GM12878 (cell line): ENCODE measurements around the gene FCER1G. TPM values are rescaled to one million over a fixed set of nuclear protein-coding genes. Genes with fewer than 3 reads are reported as not detected.

Source experiments
- ATAC-seq: fragments of 200-7000 bp; cut with Tn5 transposase; 3 replicates; pipeline ENCODE4 v1.9.1; 2020; ENCODE audit warnings: mild to moderate bottlenecking, moderate library complexity
- BruUV-seq: library from RNA; stranded (reverse); fragments of 400-500 nt; replicated peaks from 2 replicates; lab custom pipeline; 2021; lab: Mats Ljungman, UMichigan
- CTCF ChIA-PET: fragments of 300-600 bp; sonication (Branson Sonifier 250); formaldehyde crosslinking; extraction: SDS; loops from one replicate; lab custom pipeline; 2021; ENCODE audit warnings: inconsistent platforms; lab: Yijun Ruan, JAX
- POLR2A ChIA-PET: fragments of 350-600 bp; formaldehyde crosslinking; extraction: SDS; loops from one replicate; lab custom pipeline; 2021; ENCODE audit warnings: inconsistent platforms; lab: Charles Lee
- RAD21 ChIA-PET: fragments of 300-600 bp; sonication (Branson Sonifier 250); formaldehyde crosslinking; loops from one replicate; lab custom pipeline; 2023; ENCODE audit warnings: antibody characterized with exemption; ENCODE audit not compliant: unreplicated experiment; lab: Charles Lee
- SMC1A ChIA-PET: fragments of 300-600 bp; sonication (Branson Sonifier 250); formaldehyde crosslinking; loops from one replicate; lab custom pipeline; 2023; ENCODE audit not compliant: unreplicated experiment, uncharacterized antibody; lab: Charles Lee
- DNase-seq: peaks from one replicate; pipeline ENCODE4 v3.0.0-alpha.2; 2011; ENCODE audit warnings: low read depth, low spot score
- FAIRE-seq: peaks from 3 replicates; lab custom pipeline; 2011; peaks lifted over from hg19 to GRCh38; lab: Jason Lieb, UNC
- H2AFZ ChIP-seq: 2 replicates; pipeline ENCODE4 v1.6.0; 2011; ENCODE audit warnings: low read depth, low read length, control low read depth; ENCODE audit not compliant: control insufficient read depth
- H3K27ac ChIP-seq: 2 replicates; pipeline ENCODE4 v1.5.1; 2011; ENCODE audit warnings: control low read depth; ENCODE audit not compliant: control insufficient read depth, insufficient read depth
- H3K27me3 ChIP-seq, 2 experiments: replicated peaks in 1 of 2; 2 replicates each; pipeline versions ENCODE4 v1.6.0 to v1.6.1; 2011; ENCODE audit warnings: low read length in 1 of 2; ENCODE audit not compliant: control insufficient read depth in 2 of 2, insufficient read depth in 2 of 2
- H3K36me3 ChIP-seq, 2 experiments: 2 replicates each; pipeline ENCODE4 v1.5.1; 2011; ENCODE audit warnings: low read length in 1 of 2; ENCODE audit not compliant: control insufficient read depth in 2 of 2, insufficient read depth in 2 of 2
- H3K4me1 ChIP-seq: 2 replicates; pipeline ENCODE4 v1.6.1; 2011; ENCODE audit warnings: mild to moderate bottlenecking, low read length, moderate library complexity, mixed read lengths; ENCODE audit not compliant: control insufficient read depth, insufficient read depth
- H3K4me2 ChIP-seq: 2 replicates; pipeline ENCODE4 v1.6.0; 2011; ENCODE audit warnings: control low read depth; ENCODE audit not compliant: control insufficient read depth, insufficient read depth
- H3K4me3 ChIP-seq: fragments of 200-600 bp; sonication (generic); 2 replicates; pipeline ENCODE4 v1.5.1; 2016
- H3K79me2 ChIP-seq: 2 replicates; pipeline ENCODE4 v1.6.0; 2011; ENCODE audit warnings: low read length; ENCODE audit not compliant: control insufficient read depth, insufficient read depth
- H3K9ac ChIP-seq: 2 replicates; pipeline ENCODE4 v1.8.0; 2011; ENCODE audit warnings: low read length, control low read depth, mixed read lengths; ENCODE audit not compliant: control insufficient read depth, insufficient read depth
- H3K9me3 ChIP-seq: replicated peaks from 3 replicates; pipeline ENCODE4 v1.5.1; 2011; ENCODE audit warnings: mild to moderate bottlenecking, low read length; ENCODE audit not compliant: control insufficient read depth, insufficient read depth
- H4K20me1 ChIP-seq: 2 replicates; pipeline ENCODE4 v1.6.0; 2011; ENCODE audit not compliant: control insufficient read depth, insufficient read depth
- CEBPB ChIP-seq, 2 experiments: fragments of 150-350 bp in 1 of 2; IDR thresholded peaks; 2 replicates each; pipeline ENCODE4 v1.6.1; 2012 to 2014; ENCODE audit warnings: low read depth in 2 of 2, low read length in 2 of 2, borderline replicate concordance in 1 of 2, inconsistent platforms in 1 of 2
- ESRRA ChIP-seq: IDR thresholded peaks from 2 replicates; pipeline ENCODE4 v1.6.1; 2012; ENCODE audit warnings: mild to moderate bottlenecking, low read length, improper control_type of control experiment
- FOS ChIP-seq: IDR thresholded peaks from 3 replicates; pipeline ENCODE4 v1.6.1; 2011; ENCODE audit warnings: borderline replicate concordance; ENCODE audit not compliant: insufficient read length; ENCODE audit errors: extremely low read depth
- HDGF ChIP-seq: fragments of 450-650 bp; IDR thresholded peaks from 2 replicates; pipeline ENCODE4 v1.6.1; 2016; ENCODE audit warnings: antibody characterized with exemption
- NFYA ChIP-seq: IDR thresholded peaks from 2 replicates; pipeline ENCODE4 v1.6.1; 2011; ENCODE audit warnings: low read depth, mild to moderate bottlenecking, low read length, improper control_type of control experiment, borderline replicate concordance
- PBX3 ChIP-seq: IDR thresholded peaks from 2 replicates; pipeline ENCODE4 v1.6.1; 2011; ENCODE audit warnings: mild to moderate bottlenecking, low read depth, low read length, moderate library complexity; ENCODE audit not compliant: insufficient replicate concordance
- POLR2A ChIP-seq: IDR thresholded peaks from 2 replicates; pipeline ENCODE4 v1.6.1; 2011; ENCODE audit warnings: low read depth, mild to moderate bottlenecking, low read length
- RFX5 ChIP-seq: IDR thresholded peaks from 2 replicates; pipeline ENCODE4 v1.6.1; 2011; ENCODE audit warnings: low read depth, low read length, improper control_type of control experiment
- SRF ChIP-seq, 2 experiments: IDR thresholded peaks; 2 replicates each; pipeline ENCODE4 v1.6.1; 2011; ENCODE audit warnings: low read depth in 2 of 2, low read length in 2 of 2, mild to moderate bottlenecking in 1 of 2, moderate library complexity in 1 of 2
- ZNF384 ChIP-seq: IDR thresholded peaks from 2 replicates; pipeline ENCODE4 v1.6.1; 2012; ENCODE audit warnings: low read depth, mild to moderate bottlenecking, low read length, improper control_type of control experiment, borderline replicate concordance
- ZNF622 ChIP-seq: fragments of 450-650 bp; IDR thresholded peaks from 2 replicates; pipeline ENCODE4 v1.6.1; 2017; ENCODE audit warnings: mild to moderate bottlenecking, inconsistent platforms
- WGBS: methylation state at CpG from one replicate; pipeline ENCODE4 v1.1.6; 2016; ENCODE audit warnings: low lambda C conversion rate; ENCODE audit not compliant: insufficient replicate concordance, insufficient coverage; ENCODE audit errors: missing lambda C conversion rate; 5-methylcytosine and 5-hydroxymethylcytosine counted together
- in situ Hi-C: fragments of 300-500 bp; cut with MboI; formaldehyde crosslinking; loops from 9 replicates; pipeline ENCODE4 v1.14.3; 2018; ENCODE audit warnings: mixed read lengths
- intact Hi-C: fragments of 100-400 bp; cut with micrococcal nuclease; formaldehyde crosslinking; loops from one replicate; pipeline ENCODE4 v1.14.2; 2022; ENCODE audit not compliant: unreplicated experiment
- polyA plus RNA-seq, 11 experiments: library from polyadenylated mRNA; depleted of rRNA in 4 of 11; unstranded in 6 of 11; stranded (reverse) in 5 of 11; fragments of >200 nt; fragmentation: Nextera tagmentation in 4 of 11; fragmentation: Illumina TruSeq in 1 of 11; extraction: Ambion mirVana in 4 of 11; extraction: Trizol in 1 of 11; gene quantifications; 1 replicate in 1 of 11; 2 replicates in 10 of 11; pipeline versions ENCODE4 v1.2.1 to v1.2.3, GENCODE V29; 2011 to 2016; ENCODE audit warnings: inconsistent platforms in 2 of 11, missing spikeins in 2 of 11, low read depth in 1 of 11
- total RNA-seq, 4 experiments: library from RNA; depleted of rRNA in 3 of 4; stranded (reverse); fragments of >200 nt in 3 of 4; fragmentation: Illumina TruSeq in 1 of 4; extraction: Trizol in 1 of 4; gene quantifications; 2 replicates each; pipeline versions ENCODE4 v1.2.1 to v1.2.3, GENCODE V29; 2013 to 2021
- TF ChIP-seq, protein P1 (sequence below): fragments of 450-650 bp; IDR thresholded peaks from 2 replicates; pipeline ENCODE4 v1.6.1; 2016; ENCODE audit warnings: mild to moderate bottlenecking
- TF ChIP-seq, protein P2 (sequence below): IDR thresholded peaks from 2 replicates; pipeline ENCODE4 v1.6.1; 2011; ENCODE audit warnings: borderline replicate concordance, low read depth, mild to moderate bottlenecking, moderate library complexity, low read length; ENCODE audit not compliant: insufficient read depth, poor library complexity, severe bottlenecking
- TF ChIP-seq, protein P3 (sequence below): fragments of 450-650 bp; IDR thresholded peaks from 2 replicates; pipeline ENCODE4 v1.6.1; 2017; ENCODE audit warnings: mild to moderate bottlenecking, low read depth, inconsistent platforms; ENCODE audit not compliant: poor library complexity, severe bottlenecking

FCER1G gene
- total and polyA plus RNA-seq, 10 of the 15 experiments (the other 5 are each of a cell fraction or from before 2014, with no cell fraction given), result 0.40 to 1.9 (median 0.89) TPM

DNA sequence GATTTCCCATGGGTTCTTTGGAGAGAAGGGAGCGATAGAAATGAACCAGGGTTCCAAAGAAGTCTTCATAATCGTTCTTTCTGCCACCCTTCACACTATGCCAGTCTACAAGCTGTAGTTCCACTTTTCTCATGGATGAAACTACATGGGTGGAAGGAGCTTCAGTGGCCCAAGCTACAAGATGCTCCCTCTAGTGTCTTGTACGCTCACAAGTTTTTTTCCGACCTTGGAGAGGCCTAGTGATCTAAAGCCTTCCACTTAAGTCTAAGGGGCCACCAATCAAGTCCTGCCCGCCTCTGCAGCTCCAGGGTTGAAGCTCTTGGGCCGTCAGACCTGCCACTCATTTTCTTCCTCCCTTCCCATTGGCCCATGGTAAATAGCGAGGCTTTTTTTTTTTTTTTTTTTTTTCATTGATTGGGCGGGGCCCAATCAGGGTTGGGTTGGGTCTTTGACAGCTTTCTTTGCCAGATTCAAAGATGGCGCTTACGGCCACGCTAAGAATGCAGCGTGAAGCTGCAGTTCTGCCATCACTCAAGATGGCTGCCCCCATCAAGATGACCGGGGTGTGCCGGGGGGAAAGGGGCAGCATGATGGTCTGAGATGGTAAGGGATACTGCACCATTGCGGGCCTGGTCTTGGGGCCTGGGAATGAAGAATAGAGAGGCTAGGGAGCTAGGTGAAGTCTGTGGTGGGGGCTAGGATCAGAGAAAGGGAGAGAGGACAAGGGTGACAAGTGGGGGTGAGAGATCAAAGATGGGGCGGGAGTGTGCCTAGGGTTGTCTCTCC is 10.6 kb downstream of the FCER1G start, which contains the start of gene TOMM40L:
TSS of gene TOMM40L (plus strand) at position 527 of the 786 bp plus-strand sequence. CDS start 430 bp downstream, outside the sequence.
- ChIA-PET CTCF (interaction anchor here (0.6 to 17.1 kb wide), 44 partner anchors 9 to 524 kb away, joined by 3 to 385 read pairs (median 4); partner anchors contain the start of genes ADAMTS4, B4GALT3, CFAP126 and DUSP12), SMC1A (interaction anchor here (0.6 to 6.3 kb wide), 36 partner anchors 9 to 825 kb away, joined by 3 to 72 read pairs (median 6); partner anchors contain the start of genes CFAP126, FCER1G, NDUFS2 and PPOX), POLR2A (interaction anchor here (0.6 to 1.6 kb wide), 21 partner anchors 15 to 268 kb away, joined by 3 to 22 read pairs (median 4); partner anchors contain the start of genes CFAP126, NDUFS2 and PPOX), RAD21 (interaction anchor here (0.7 to 5.0 kb wide), 36 partner anchors 9 to 1302 kb away, joined by 3 to 77 read pairs (median 7); partner anchors contain the start of genes ADAMTS4, B4GALT3, CFAP126 and DEDD)
- H3K4me1 ChIP-seq, result peaks cover 19% of the 10 kb centered on the region
- H3K4me3 ChIP-seq, result peak within 1 kb of the TSS; percentile 83
- peak within 1 kb of the TSS; percentile 77 for H3K9ac ChIP-seq
- no peaks in the 10 kb centered on the region for H3K27me3 ChIP-seq
- H2AFZ ChIP-seq, result peak within 1 kb of the TSS; percentile 98
- peak within 1 kb of the TSS; percentile 95 for H3K4me2 ChIP-seq
- peaks cover 3 to 4% of the 10 kb centered on the region in 2 experiments; a peak in 2 of 4 replicates for H3K36me3 ChIP-seq
- peak; percentile 94 for FAIRE-seq
- no TSS peak for BruUV-seq
- WGBS, result 6% methylated on average over 16 of the region's 16 CpGs
- DNase-seq, result peak; percentile 97
- H4K20me1 ChIP-seq, result no peaks in the 10 kb centered on the region
- peaks cover 10% of the 10 kb centered on the region for H3K79me2 ChIP-seq
- intact Hi-C loops, result loop anchor here (1.0 to 5.0 kb wide), 4 partner anchors 23 to 82 kb away; partner anchors contain the start of genes MPZ and NDUFS2
- H3K27ac ChIP-seq, result peak within 1 kb of the TSS; percentile 70
- H3K9me3 ChIP-seq, result no peaks in the 10 kb centered on the region
- ATAC-seq, result peak; percentile 96
- in situ Hi-C loops, result loop anchor here (5.0 kb wide), 2 partner anchors 67 to 157 kb away; no protein-coding TSS in a partner anchor
- TF ChIP-seq NFYA (peak; percentile 16), ZNF384 (peak; percentile 100), ZNF622 (no peak), HDGF (peak; percentile 62), FOS (peak; percentile 46), CEBPB (IDR thresholded peaks at IDR 0.05; ENCODE audit: borderline replicate concordance in 1 of 2, low read depth in 2 of 2, low read length in 2 of 2) (no peak), POLR2A (peak; percentile 62; the same call in 1 of the 2 replicates), PBX3 (peak; percentile 98), SRF (IDR thresholded peaks at IDR 0.05; ENCODE audit: low read depth in 2 of 2, low read length in 2 of 2) (no peak), RFX5 (peak; percentile 56; the same call in 1 of the 2 replicates), ESRRA (0 out of 2 replicates have a peak, but pooled peaks have one; percentile 43)
- TF ChIP-seq, protein P1, sequence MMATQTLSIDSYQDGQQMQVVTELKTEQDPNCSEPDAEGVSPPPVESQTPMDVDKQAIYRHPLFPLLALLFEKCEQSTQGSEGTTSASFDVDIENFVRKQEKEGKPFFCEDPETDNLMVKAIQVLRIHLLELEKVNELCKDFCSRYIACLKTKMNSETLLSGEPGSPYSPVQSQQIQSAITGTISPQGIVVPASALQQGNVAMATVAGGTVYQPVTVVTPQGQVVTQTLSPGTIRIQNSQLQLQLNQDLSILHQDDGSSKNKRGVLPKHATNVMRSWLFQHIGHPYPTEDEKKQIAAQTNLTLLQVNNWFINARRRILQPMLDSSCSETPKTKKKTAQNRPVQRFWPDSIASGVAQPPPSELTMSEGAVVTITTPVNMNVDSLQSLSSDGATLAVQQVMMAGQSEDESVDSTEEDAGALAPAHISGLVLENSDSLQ, result peak; percentile 99
- TF ChIP-seq, protein P2, sequence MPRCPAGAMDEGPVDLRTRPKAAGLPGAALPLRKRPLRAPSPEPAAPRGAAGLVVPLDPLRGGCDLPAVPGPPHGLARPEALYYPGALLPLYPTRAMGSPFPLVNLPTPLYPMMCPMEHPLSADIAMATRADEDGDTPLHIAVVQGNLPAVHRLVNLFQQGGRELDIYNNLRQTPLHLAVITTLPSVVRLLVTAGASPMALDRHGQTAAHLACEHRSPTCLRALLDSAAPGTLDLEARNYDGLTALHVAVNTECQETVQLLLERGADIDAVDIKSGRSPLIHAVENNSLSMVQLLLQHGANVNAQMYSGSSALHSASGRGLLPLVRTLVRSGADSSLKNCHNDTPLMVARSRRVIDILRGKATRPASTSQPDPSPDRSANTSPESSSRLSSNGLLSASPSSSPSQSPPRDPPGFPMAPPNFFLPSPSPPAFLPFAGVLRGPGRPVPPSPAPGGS, result no peak
- TF ChIP-seq, protein P3, sequence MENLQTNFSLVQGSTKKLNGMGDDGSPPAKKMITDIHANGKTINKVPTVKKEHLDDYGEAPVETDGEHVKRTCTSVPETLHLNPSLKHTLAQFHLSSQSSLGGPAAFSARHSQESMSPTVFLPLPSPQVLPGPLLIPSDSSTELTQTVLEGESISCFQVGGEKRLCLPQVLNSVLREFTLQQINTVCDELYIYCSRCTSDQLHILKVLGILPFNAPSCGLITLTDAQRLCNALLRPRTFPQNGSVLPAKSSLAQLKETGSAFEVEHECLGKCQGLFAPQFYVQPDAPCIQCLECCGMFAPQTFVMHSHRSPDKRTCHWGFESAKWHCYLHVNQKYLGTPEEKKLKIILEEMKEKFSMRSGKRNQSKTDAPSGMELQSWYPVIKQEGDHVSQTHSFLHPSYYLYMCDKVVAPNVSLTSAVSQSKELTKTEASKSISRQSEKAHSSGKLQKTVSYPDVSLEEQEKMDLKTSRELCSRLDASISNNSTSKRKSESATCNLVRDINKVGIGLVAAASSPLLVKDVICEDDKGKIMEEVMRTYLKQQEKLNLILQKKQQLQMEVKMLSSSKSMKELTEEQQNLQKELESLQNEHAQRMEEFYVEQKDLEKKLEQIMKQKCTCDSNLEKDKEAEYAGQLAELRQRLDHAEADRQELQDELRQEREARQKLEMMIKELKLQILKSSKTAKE, result peak; percentile 33
